Stimulated activated CD8-positive, alpha-beta memory T cell treated with anti-CD3 and anti-CD28 coated beads, Interleukin-12 subunit alpha, Interleukin-12 subunit beta, amount 100 ng/mL, for 1 hour (primary cell): Measurements from ENCODE around the gene ELANE.
"Not testable (repeated sequence)": the region's sequence is repeated elsewhere in the genome, so short reads cannot be mapped to it uniquely, and the experiment has no call there.

Experiments used
- DNase-seq: peaks from one replicate; pipeline ENCODE4 v3.0.0-alpha.2; 2020; ENCODE audit warnings: low read depth

The ELANE gene

DNA sequence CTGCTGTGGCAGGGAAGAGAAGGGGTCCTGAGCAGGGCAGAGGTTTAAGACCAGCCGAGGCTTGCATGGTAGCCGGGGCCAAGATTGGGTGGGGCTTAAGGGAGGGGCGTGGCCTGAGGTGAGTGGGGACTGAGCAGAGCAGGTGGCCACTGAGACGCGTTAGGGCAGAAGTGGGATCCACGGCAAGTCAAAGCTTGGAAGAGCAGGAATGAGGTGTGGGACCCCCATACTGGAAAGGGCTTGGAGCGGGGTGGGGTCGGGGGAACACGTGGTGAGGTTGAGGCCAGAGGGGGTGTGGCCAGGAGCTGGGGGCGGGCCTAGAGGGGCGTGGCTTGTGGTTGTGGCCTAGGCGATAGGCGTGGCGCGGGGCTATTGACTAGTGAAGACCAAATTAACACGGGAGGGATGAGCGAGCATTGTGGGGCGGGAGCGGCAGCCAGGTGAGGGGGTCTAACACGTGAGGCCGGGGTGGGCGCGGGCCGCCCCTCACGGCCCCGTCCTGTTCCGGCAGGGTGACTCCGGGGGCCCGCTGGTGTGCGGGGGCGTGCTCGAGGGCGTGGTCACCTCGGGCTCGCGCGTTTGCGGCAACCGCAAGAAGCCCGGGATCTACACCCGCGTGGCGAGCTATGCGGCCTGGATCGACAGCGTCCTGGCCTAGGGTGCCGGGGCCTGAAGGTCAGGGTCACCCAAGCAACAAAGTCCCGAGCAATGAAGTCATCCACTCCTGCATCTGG, 10.6 kb downstream of the ELANE start:
- peak; percentile 65 for DNase-seq

DNA sequence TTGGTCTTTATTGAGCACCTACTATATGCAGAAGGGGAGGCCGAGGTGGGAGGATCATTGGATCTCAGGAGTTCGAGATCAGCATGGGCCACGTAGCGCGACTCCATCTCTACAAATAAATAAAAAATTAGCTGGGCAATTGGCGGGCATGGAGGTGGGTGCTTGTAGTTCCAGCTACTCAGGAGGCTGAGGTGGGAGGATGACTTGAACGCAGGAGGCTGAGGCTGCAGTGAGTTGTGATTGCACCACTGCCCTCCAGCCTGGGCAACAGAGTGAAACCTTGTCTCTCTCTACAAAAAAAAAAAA, 11.2 kb downstream of the ELANE start:
- DNase-seq, result no peak

DNA sequence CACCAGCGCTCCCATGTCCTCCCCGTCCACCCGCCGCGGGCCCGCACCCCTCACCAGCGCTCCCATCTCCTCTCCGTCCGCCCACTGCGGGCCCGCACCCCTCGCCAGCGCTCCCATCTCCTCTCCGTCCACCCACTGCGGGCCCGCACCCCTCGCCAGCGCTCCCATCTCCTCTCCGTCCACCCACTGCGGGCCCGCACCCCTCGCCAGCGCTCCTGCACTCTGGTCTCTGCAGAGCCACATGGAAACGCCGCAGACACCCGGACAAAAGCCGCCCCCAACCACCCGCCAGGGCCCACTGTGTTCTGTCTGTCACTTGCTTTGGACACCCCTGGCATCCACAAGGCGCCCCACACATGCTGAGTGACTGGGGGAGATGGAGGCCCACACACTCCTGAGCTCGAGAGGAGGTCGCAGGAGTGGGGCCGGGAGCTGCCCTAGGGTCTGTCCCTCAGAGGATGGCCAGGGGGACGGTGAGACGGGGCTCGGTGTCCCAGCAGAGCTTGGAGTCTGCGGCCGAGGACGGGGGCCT, 14.7 kb downstream of the ELANE start:
- DNase-seq, result no peak

DNA sequence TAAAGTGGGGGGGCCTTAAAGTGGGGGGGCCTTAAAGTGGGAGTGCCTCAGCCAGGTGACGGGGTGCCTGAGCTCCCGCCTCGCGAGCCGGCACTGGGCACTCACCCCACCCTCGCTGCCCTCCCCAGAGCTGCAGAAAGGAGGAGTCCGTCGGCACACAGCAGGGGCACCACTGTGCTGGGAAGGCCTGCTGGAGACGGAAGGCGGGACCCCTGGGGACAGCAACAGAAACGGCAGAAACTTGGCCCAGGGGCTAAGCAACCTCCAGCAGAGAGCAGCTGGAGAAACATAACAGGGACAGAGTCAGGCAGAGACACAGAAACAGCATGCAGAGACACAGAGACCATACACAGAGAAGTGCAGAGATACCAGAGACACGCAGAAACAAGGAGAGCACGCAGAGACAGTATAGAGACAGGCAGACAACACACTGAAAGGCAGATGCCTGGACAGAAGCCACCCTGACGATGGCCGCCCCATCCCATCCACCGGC, 15.2 kb downstream of the ELANE start:
- DNase-seq, result no peak

DNA sequence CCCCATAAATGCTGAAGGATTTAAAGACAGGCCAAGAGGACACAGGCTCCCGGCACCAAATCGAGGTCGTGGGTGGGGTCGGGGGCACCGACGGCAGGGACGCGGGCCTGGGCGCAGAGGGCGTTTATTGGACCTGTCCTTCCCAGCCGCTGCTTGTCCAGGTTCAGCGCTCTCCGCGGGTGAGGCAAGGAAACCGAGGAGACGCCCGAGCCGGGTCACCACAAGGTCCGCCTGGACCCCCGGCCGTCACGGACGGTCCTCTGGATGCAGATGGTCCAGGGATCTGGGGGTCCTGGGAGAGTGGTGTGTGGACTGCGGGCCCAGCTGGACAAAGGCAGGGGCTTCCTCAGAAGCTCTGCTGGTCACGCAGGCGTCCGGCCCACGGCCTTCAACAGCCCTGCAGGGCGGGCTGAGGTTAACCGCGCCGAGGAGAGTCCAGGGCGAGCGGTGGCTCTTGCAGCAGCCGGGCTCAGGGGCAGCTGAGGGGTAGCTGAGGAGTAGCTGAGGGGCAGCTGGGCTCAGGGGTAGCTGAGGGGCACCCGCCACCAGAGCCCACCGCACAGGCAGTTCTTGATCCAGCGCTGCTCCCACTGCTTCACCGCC, 15.9 kb downstream of the ELANE start:
- DNase-seq, result no peak

DNA sequence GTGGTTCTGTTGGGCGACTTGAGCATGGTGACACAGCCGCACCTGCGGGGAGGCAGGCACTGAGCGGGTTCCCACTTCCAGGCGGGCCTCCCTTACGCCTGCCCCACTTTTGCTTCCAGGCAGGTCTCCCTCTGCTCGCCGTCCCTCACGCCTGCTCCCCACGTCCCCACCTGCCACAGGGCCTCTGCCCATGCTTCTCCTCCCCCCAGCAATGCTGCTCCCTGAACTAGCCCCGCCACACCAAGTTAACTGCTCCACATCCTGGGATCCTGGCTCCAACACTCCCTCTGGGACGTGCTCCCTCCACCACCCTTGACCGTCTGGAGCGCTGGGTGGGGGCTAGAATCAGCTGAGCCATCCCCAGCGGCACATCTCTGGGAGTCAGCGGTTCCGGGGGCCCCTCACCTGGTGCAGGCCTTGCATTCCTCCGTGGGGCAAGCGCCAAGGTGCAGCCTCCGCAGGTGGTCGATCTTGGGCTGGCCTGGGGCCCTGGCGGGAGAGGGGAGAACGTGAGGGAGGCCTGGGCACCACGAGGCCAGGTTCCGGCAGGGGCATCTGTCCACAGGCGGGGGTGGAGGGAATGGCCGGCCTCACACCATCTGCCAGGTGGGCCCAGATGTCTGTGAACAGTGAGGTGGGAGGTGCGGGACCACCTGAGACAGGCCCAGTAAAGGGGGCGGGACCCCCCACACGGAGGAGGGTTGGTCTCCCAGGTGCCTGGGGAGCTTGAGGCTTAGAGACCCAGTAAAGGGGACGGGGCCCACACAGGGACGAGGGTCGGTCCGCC, 16.5 kb downstream of the ELANE start:
- no peak for DNase-seq

DNA sequence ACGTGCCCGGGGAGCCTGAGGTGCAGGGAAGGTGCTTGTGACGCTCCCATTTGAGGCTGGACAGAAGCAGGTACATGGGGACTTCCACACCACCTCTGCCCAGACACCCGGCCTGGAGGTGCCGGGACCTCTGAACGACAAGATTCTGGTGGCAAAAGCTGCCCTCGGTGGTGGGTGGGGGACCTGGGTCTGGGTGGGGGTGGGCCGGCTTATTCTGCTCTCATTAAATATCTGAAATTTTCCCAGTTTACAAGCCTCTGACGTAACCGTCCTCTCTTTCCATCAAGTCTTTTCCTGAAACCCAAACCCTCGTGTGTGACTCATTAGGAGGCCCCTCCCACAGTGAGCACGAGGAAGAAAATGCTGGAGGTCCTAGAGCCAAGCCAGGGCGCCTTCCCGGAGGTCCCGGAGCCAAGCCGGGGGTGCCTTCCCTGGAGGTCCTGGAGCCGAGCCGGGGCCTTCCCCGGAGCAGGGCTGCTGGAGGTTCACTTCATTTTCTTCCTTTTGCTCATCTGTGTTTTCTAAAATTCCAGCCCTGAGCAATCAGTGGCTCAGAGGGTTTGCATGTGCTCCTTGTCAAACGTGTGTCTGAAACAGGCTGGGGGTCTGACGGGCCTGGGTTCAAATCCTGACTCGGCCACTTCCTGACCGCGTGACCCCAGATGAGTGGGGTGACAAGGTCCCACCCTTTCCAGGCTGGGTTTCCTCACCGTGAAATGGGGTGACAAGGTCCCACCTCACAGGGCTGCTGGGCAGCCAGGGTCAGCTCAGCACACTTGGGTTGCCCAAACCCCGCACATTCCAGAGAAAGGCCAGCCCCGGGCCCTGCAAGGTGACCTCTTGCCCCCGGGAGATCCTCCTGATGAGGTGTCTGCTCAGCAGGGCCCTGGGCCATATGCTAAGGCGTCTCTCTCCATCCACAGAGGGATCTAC, 17.4 kb downstream of the ELANE start:
- no peak for DNase-seq

DNA sequence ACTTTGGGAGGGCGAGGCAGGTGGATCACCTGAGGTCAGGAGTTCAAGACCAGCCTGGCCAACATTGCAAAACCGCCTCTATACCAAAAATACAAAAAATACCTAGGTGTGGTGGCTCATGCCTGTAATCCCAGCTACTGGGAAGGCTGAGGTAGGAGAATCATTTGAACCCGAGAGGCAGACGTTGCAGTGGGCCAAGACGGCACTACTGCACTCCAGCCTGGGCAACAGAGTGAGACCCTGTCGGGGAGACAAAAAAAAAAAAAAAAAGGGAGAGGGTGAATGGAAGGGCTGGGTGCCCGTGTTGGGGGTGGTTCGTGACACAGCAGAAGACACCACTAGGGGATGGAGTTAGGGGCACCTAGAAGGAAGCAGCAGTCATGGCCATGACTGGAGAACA, 18.2 kb downstream of the ELANE start:
- DNase-seq, result no peak

DNA sequence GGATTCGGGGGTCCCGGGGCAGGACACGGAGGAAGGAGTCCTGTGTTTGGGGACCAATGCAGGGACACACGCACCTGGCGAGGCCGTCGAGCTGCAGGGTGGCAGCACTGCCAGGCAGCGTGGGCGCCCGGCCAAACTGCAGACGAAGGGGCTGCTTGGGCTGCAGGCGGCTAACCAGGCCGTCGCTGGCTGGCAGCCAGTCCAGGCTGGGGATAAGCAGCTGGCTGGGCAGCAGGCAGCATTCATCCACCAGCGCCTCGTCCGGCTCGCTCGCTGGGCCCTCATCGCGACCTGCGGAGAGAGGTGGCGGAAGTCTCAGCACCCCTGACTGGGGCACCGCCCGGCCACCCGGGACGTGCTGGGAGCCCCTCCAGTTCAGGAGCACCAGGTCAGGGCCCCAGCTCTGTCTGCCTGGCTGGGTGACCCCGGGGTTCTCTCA, 18.9 kb downstream of the ELANE start:
- no peak for DNase-seq

DNA sequence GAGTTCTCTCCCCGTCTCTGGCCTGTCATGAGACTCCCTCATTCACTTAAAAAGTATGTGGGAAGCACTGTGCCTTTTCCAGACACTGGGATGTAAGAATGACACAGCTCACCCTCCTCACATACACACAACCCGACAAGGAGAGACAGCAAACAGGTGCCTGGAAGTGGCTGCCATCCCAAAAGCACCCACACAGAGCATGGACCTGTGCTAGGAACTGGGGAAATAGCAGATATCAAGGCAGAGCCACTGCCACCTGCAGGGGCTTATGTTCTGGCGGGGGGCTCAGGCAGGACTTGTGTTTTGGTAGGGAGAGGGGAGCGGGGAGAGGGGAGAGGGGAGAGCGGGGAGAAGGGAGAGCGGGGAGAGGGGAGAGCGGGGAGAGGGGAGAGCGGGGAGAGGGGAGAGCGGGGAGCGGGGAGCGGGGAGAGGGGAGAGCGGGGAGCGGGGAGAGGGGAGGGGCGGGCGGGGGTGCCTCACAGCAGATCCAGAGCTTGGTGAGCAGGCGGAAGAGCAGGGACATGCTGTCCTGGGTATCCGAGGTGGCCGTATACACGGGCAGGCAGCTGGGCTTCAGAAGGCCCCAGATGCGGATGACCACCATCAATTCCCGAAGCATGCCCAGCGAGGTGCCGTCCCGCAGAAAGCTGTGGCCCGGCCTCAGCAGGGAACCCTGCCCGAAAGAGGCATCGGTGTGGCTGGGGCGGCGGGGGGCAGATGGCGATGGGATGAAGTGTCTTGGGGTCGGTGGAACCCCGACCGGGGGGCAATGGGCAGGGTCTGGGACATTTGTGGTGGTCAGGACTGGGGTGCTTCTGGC, 19.6 kb downstream of the ELANE start:
- no peak for DNase-seq

DNA sequence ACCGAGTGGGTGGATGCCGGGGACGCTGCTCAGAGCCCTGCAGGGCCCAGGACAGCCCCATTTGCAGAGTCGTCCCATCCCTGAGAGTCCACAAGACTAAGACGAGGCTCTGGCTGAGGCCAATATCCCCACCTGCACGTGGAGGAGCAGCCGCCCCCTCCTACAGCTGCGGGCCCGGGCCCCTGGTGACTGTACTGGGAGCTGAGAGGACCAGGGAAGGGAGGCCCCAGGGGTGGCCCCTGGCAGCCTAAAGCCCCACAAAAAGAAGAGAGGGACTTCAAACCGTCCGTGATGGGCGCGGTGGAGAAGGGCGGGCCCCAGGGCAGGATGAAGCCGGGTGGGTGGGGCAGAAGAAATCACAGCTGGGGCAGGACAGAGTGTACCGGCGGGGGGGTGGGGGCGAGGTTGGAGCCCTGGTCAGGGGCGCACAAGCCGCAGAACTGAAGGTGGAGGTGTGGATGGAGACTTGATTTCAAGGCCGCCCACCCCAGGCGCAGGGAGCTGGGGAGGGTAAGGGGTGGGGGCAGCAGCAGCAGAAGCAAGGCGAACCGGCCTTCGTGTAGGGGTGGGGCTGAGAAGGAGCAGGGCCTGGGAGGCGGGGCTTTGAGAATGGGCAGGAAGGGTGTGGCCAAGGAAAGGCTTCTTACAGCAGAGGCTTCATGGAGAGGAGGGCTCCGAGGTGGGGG, 20.3 kb downstream of the ELANE start:
- DNase-seq, result peak; percentile 69

DNA sequence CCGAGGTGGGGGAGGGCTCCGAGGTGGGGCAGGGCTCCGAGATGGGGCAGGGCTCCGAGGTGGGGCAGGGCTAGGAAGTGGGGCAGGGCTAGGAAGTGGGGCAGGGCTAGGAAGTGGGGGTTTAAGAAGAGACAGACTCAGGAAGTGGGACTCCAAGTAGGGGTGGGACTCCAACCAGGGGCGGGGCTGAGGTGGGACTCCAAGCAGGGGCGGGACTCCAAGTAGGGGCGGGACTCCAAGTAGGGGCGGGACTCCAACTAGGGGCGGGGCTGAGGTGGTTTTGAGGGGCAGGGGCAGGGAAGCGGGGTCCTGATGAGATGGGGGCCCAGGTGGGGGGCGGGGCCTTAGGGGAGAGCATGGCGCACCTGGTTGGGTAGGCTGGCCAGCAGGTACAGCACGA, 21.0 kb downstream of the ELANE start:
- peak; percentile 56 for DNase-seq

DNA sequence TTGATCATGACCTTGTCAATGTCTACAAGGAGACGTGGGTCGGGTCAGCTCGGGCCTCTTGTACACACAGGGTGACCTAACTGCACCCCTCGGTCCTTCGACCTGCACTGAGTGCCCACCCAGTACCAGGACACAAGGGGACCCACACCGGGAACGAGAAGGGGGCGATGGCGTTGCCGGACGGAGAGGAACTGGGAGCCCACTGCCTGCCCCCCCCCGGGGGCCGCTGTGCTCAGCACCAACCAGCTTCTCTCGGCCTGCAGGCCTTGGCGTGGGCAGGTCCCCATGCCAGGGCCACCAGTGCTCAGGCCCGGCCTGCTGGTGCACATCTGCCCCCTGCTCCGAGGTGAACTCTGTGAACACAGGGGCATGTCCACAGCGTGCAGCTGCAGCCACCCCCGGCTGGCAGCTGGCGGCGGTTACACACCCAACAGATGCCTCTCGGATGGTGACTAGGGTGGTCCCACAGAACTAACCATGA, 21.5 kb downstream of the ELANE start:
- DNase-seq, result no peak

DNA sequence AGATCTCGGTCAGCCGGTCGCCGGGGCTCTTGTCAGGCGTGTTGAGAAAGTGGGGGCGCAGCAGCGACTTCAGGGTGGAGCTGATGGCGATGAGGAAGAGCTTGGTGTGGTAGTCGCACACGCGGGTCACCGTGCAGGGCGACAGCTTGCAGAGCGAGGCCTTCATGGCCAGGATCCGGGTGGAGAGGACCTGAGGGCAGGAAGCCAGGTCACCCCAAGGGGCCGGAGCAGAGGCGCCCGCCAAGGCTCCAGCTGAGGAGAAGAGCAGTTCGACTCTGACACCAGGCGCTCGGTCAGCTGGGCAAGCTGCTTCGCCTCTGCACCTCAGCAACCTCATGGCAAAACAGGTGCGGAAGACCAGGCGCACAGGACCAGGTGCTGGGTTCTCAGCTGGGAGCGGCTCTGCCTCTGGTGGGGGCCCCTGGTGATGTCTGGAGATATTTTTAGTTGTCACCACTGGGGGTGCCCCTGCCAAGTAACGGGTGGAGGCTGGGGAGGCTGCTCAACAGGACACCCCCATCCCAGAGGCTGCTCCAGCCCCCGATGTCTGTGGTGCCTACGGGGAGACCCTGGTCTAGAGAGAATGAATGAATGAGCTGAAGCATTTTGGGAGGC, 23.3 kb downstream of the ELANE start:
- no peak for DNase-seq

DNA sequence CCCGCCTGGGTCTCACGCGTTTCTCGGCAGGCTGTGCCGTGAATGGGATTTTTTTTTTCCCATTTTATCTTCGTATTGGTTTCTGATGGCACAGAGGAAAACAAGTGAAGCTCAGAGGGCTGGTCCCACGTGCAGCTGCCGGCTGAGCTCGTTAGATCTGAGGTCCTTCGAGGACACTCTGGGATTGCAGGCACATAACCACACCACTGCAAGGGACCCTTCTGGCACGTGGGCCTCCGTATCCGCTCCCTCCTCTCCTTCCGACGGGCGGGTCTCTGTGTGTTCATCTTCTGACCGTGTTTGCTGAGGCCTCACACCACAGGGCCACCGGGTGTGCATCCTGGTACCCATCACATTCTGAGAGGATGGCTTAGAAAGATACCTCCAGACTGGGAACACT, 24.0 kb downstream of the ELANE start:
- no peak for DNase-seq

DNA sequence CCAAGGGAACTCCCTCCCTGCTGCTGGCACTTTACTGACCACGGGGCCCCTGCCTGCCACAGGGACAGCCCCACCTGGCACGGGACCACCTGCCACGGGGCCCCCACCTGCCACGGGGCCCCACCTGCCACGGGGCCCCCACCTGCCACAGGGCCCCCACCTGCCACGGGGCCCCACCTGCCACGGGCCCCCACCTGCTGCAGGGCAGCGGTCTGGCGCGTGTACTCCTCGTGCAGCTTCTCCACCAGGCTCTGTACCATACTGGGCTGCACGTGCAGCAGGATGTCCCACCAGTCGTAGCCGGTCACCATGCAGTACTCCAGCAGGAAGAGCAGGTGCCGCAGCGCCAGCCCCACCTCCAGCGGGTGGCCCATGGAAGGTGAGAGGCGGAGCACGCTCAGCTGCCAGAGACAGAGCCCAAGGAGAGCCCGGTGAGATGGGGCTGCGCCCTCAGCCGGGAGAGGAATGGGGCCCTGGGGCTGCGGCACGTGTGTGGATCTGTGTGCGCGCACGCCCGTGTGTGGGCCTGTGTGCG, 24.7 kb downstream of the ELANE start:
- DNase-seq, result no peak

DNA sequence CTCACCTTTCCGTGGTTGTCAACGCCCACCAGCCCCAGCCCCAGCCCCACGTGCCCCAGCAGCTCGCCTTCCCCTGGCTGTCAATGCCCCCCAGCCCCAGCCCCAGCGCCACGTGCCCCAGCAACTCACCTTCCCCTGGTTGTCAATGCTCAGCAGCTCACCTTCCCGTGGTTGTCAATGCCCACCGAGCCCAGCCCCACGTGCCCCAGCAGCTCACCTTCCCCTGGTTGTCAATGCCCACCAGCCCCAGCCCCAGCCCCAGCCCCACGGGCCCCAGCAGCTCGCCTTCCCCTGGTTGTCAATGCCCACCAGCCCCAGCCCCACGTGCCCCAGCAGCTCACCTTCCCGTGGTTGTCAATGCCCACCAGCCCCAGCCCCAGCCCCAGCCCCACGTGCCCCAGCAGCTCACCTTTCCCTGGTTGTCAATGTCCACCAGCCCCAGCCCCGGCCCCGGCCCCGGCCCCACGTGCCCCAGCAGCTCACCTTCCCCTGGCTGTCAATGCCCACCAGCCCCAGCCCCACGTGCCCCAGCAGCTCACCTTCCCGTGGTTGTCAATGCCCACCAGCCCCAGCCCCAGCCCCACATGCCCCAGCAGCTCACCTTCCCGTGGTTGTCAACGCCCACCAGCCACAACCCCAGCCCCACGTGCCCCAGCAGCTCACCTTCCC, 26.0 kb downstream of the ELANE start:
- not testable (repeated sequence) for DNase-seq

DNA sequence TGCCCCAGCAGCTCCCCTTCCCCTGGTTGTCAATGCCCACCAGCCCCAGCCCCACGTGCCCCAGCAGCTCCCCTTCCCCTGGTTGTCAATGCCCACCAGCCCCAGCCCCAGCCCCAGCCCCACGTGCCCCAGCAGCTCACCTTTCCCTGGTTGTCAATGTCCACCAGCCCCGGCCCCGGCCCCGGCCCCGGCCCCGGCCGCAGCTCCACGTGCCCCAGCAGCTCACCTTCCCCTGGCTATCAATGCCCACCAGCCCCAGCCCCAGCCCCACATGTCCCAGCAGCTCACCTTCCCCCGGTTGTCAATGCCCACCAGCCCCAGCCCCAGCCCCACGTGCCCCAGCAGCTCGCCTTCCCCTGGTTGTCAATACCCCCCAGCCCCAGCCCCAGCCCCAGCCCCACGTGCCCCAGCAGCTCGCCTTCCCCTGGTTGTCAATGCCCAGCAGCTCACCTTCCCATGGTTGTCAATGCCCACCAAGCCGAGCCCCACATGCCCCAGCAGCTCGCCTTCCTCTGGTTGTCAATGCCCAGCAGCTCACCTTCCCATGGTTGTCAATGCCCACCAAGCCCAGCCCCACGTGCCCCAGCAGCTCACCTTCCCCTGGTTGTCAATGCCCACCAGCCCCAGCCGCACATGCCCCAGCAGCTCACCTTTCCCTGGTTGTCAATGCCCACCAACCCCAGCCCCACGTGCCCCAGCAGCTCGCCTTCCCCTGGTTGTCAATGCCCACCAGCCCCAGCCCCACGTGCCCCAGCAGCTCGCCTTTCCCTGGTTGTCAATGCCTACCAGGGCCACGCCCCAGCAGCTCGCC, 26.9 kb downstream of the ELANE start:
- not testable (repeated sequence) for DNase-seq
